Naive B cell (primary cell): Measurements from ENCODE around the gene IFNL2. TPM values are rescaled to one million over a fixed set of nuclear protein-coding genes. Genes with fewer than 3 reads are reported as not detected.

Experiments
- ATAC-seq, 2 donors: fragments of 150-1000 bp; cut with Tn5 transposase; 2 replicates each; pipeline ENCODE4 v1.10.0; 2021; ENCODE audit warnings: low read depth in 2 of 2, mild to moderate bottlenecking in 2 of 2, moderate library complexity in 2 of 2
- DNase-seq: peaks from one replicate; pipeline ENCODE4 v3.0.0; 2022
- H3K27ac Mint-ChIP-seq, 6 donors: one replicate each; pipeline ENCODE4 v1.8.0; 2020 to 2022; ENCODE audit warnings: mild to moderate bottlenecking in 6 of 6, mixed read lengths in 6 of 6, moderate library complexity in 5 of 6, inconsistent platforms in 2 of 6
- H3K27me3 Mint-ChIP-seq, 3 donors: one replicate each; pipeline ENCODE4 v1.8.0; 2021 to 2022; ENCODE audit warnings: mixed read lengths in 3 of 3, mild to moderate bottlenecking in 1 of 3
- H3K36me3 Mint-ChIP-seq, 2 donors: one replicate each; pipeline ENCODE4 v1.8.0; 2020 to 2022; ENCODE audit warnings: mixed read lengths in 2 of 2, inconsistent platforms in 1 of 2, mild to moderate bottlenecking in 1 of 2
- H3K4me1 Mint-ChIP-seq, 3 donors: one replicate each; pipeline ENCODE4 v1.8.0; 2020 to 2022; ENCODE audit warnings: mixed read lengths in 3 of 3, inconsistent platforms in 1 of 3, mild to moderate bottlenecking in 1 of 3, moderate library complexity in 1 of 3
- H3K4me3 Mint-ChIP-seq, 8 donors: one replicate each; pipeline ENCODE4 v1.8.0; 2020 to 2022; ENCODE audit warnings: mild to moderate bottlenecking in 8 of 8, mixed read lengths in 8 of 8, moderate library complexity in 8 of 8, inconsistent platforms in 2 of 8
- H3K9me3 Mint-ChIP-seq, 7 donors: one replicate each; pipeline ENCODE4 v1.8.0; 2020 to 2022; ENCODE audit warnings: mixed read lengths in 7 of 7, mild to moderate bottlenecking in 5 of 7, inconsistent platforms in 2 of 7, moderate library complexity in 1 of 7
- polyA plus RNA-seq, 6 donors: library from polyadenylated mRNA; unstranded; fragments of 300-500 nt; fragmentation: Illumina TruSeq; gene quantifications; one replicate each; pipeline ENCODE4 v1.2.3, GENCODE V29; 2021; ENCODE audit warnings: low read depth in 6 of 6

Gene IFNL2
- polyA plus RNA-seq, 6 donors from 2014 or later = not detected

DNA sequence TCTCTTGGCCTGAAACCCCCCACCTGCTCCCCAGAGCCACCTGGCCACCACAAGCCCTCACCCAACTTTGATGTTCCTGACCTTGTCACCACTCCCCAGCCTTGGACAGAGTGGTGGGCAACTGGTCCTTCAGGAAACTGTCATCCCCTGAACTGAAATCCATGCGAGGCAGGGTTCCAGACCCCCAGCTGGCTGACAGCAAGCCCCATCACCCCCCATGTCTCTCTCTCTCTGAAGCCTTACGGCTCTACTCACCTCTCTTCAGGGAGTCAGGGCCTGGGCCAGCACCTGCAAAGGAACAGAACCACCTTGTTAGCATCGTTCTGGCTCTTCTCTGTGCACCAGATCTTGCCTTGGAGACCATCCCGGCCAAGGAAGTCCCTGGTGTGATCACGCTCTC lies 49.9 kb downstream of the IFNL2 start:
- Mint-ChIP-seq H3K4me1 (peaks cover 27 to 32% (median 29%) of the 10 kb centered on the region in 3 donors), H3K27ac (peak overlapping the region in 1 of 6 donors; percentile 88), H3K9me3 (peaks cover 0 to 2% (median 0%) of the 10 kb centered on the region in 7 donors), H3K4me3 (peak overlapping the region in 2 of 8 donors; percentile 6 to 67), H3K36me3 (peaks cover 0 to 8% of the 10 kb centered on the region in 2 donors), H3K27me3 (no peaks in the 10 kb centered on the region)
- no peak for DNase-seq
- no peak for ATAC-seq

DNA sequence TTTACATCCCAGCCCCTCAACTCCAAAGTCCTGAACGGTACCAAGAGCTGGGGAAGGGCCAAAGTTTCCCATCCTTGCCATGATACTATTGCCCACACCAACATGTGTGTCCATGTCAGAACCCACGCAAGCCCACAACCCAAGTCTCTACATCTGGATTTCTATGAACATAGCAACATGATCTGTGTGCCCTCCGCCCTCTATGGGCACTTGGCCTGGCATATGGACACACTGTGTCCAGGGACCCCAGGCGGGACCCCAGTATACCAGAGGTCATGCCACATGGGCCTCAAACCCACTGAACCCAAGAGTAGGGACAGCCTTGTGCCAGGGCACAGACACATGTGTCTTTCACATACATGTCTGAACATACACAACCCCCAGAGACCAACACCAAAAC lies 50.5 kb downstream of the IFNL2 start:
- DNase-seq (no peak), ATAC-seq (no peak)
- H3K4me3 Mint-ChIP-seq = peak overlapping the region in 6 of 8 donors; percentile 6 to 89 (median 74)
- peaks cover 25 to 34% (median 31%) of the 10 kb centered on the region in 3 donors for H3K4me1 Mint-ChIP-seq
- H3K27ac Mint-ChIP-seq = no peak overlapping the region
- peaks cover 0 to 2% of the 10 kb centered on the region in 2 donors for H3K36me3 Mint-ChIP-seq
- no peaks in the 10 kb centered on the region for H3K27me3 Mint-ChIP-seq
- peaks cover 0 to 2% (median 0%) of the 10 kb centered on the region in 7 donors for H3K9me3 Mint-ChIP-seq

DNA sequence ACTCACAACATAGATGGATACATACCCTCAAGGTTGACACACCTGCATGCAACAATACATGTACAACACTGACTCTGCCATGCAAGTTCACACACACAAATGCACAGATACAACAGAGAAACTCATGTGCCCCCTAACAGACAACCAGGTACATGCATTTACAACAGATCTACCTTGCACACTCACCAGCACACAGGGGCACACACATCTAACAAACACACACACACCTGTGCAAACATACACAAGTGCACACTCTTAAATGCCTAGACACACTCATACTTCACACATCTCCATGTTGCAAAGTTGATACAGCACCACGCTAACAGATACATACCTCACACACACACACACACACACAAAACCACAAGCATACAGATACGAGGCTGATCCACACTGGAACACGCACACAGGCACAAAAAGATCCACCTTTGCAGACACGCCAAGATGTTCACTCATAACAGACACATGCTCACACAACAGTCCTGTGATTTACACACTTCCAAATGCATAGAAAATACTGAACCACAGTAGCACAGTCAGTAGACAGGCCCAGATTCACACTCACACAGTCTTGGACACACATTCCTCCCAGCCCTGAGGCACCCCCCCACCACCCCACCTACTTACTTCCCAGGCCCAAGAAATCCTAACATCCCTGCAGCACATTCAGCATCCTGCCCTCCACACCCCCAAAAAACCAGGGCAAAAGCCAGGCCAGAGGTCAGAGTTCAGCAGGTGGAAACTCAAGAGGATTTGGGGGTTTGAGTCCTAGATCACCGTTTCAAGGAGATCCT lies 51.1 kb downstream of the IFNL2 start:
- Mint-ChIP-seq H3K4me3 (peak overlapping the region; percentile 63 to 89 (median 80)), H3K4me1 (peaks cover 28 to 34% (median 31%) of the 10 kb centered on the region in 3 donors), H3K27ac (peak overlapping the region in 2 of 6 donors; percentile 62 to 73), H3K27me3 (no peaks in the 10 kb centered on the region), H3K9me3 (peaks cover 0 to 2% (median 0%) of the 10 kb centered on the region in 7 donors), H3K36me3 (no peaks in the 10 kb centered on the region)
- DNase-seq (no peak), ATAC-seq (no peak)

Other genes with a start within 250 kb of the IFNL2 start
- gene FBXO27, start 235.8 kb upstream of the IFNL2 start, polyA plus RNA-seq = not detected
- not detected for gene ACP7, start 184.0 kb upstream of the IFNL2 start, polyA plus RNA-seq
- gene PAK4, start 142.6 kb upstream of the IFNL2 start, polyA plus RNA-seq = 1 to 10 TPM in 5 of 6 donors, under 1 TPM in 1; 0.09 to 2.6 (median 1.7) TPM
- not detected for gene NCCRP1, start 71.4 kb upstream of the IFNL2 start, polyA plus RNA-seq
- gene SYCN, start 64.1 kb upstream of the IFNL2 start, polyA plus RNA-seq = not detected
- gene IFNL3, start 23.4 kb upstream of the IFNL2 start, polyA plus RNA-seq = not detected
- not detected for gene IFNL4, start 19.5 kb upstream of the IFNL2 start, polyA plus RNA-seq
- gene IFNL1, start 28.0 kb downstream of the IFNL2 start, polyA plus RNA-seq = not detected
- gene LRFN1, start 52.5 kb downstream of the IFNL2 start, polyA plus RNA-seq = 1 to 10 TPM in 5 of 6 donors, not detected in 1; 1.0 to 2.2 (median 1.6) TPM
- gene GMFG, start 67.6 kb downstream of the IFNL2 start, polyA plus RNA-seq = 1,000 to 10,000 TPM in 1 of 6 donors, 100 to 1,000 TPM in 5; 750 to 1,029 (median 856) TPM
- gene SAMD4B, start 74.0 kb downstream of the IFNL2 start, polyA plus RNA-seq = 10 to 100 TPM in 3 of 6 donors, 1 to 10 TPM in 3; 6.2 to 20.5 (median 9.7) TPM
- 10 to 100 TPM; 11.6 to 62.4 (median 41.0) TPM for gene PAF1, start 122.7 kb downstream of the IFNL2 start, polyA plus RNA-seq
- gene MED29, start 123.0 kb downstream of the IFNL2 start, polyA plus RNA-seq = 10 to 100 TPM; 31.9 to 68.1 (median 57.5) TPM
- gene ZFP36, start 138.5 kb downstream of the IFNL2 start, polyA plus RNA-seq = 100 to 1,000 TPM; 291 to 784 (median 445) TPM
- gene PLEKHG2, start 144.3 kb downstream of the IFNL2 start, polyA plus RNA-seq = 1 to 10 TPM in 5 of 6 donors, not detected in 1; 2.5 to 8.3 (median 4.7) TPM
- 1,000 to 10,000 TPM; 1,393 to 2,131 (median 1,793) TPM for gene RPS16, start 167.6 kb downstream of the IFNL2 start, polyA plus RNA-seq
- 100 to 1,000 TPM in 1 of 6 donors, 10 to 100 TPM in 5; 48.1 to 119 (median 81.6) TPM for gene SUPT5H, start 177.2 kb downstream of the IFNL2 start, polyA plus RNA-seq
- 10 to 100 TPM; 35.4 to 41.9 (median 37.0) TPM for gene TIMM50, start 212.4 kb downstream of the IFNL2 start, polyA plus RNA-seq
- under 1 TPM in 4 of 6 donors, not detected in 2; 0.20 to 0.89 (median 0.55) TPM for gene DLL3, start 230.6 kb downstream of the IFNL2 start, polyA plus RNA-seq
- gene SELENOV, start 246.7 kb downstream of the IFNL2 start, polyA plus RNA-seq = not detected